Measurements from ENCODE around the gene WWOX.

WWOX gene

GRCh38 chr16:78224342-78224741 is 124.9 kb downstream of the WWOX start:
- no peaks in the 10 kb centered on the region for H3K36me3 ChIP-seq (ENCODE audit: control insufficient read depth in 2 of 2, insufficient read depth in 2 of 2, low read length in 2 of 2)
- H3K27ac ChIP-seq (ENCODE audit: low read length): no peak overlapping the region
- H3K4me3 ChIP-seq (ENCODE audit: low read length in 2 of 2): no peak overlapping the region
- H3K9ac ChIP-seq (ENCODE audit: low read length in 2 of 2): no peak overlapping the region
- H3K9me3 ChIP-seq (ENCODE audit: control insufficient read depth in 2 of 2, low read length in 2 of 2): no peaks in the 10 kb centered on the region
- H3K4me1 ChIP-seq (ENCODE audit: control insufficient read depth, insufficient read depth, low read length): no peaks in the 10 kb centered on the region
- H3K27me3 ChIP-seq (ENCODE audit: control insufficient read depth in 1 of 2, insufficient read depth in 2 of 2, low read length in 2 of 2): no peaks in the 10 kb centered on the region

GRCh38 chr16:78225919-78226318 is 126.5 kb downstream of the WWOX start:
- no peak overlapping the region for H3K4me3 ChIP-seq (ENCODE audit: low read length in 2 of 2)
- no peak overlapping the region for H3K9ac ChIP-seq (ENCODE audit: low read length in 2 of 2)
- H3K4me1 ChIP-seq (ENCODE audit: control insufficient read depth, insufficient read depth, low read length): no peaks in the 10 kb centered on the region
- H3K36me3 ChIP-seq (ENCODE audit: control insufficient read depth in 2 of 2, insufficient read depth in 2 of 2, low read length in 2 of 2): no peaks in the 10 kb centered on the region
- H3K9me3 ChIP-seq (ENCODE audit: control insufficient read depth in 2 of 2, low read length in 2 of 2): no peaks in the 10 kb centered on the region
- H3K27ac ChIP-seq (ENCODE audit: low read length): no peak overlapping the region
- no peaks in the 10 kb centered on the region for H3K27me3 ChIP-seq (ENCODE audit: control insufficient read depth in 1 of 2, insufficient read depth in 2 of 2, low read length in 2 of 2)

- Histone ChIP-seq H3K27ac (ENCODE audit: low read length) (no peak overlapping the region), H3K4me1 (ENCODE audit: control insufficient read depth, insufficient read depth, low read length) (no peaks in the 10 kb centered on the region), H3K4me3 (ENCODE audit: low read length in 2 of 2) (no peak overlapping the region), H3K27me3 (ENCODE audit: control insufficient read depth in 1 of 2, insufficient read depth in 2 of 2, low read length in 2 of 2) (no peaks in the 10 kb centered on the region), H3K9me3 (ENCODE audit: control insufficient read depth in 2 of 2, low read length in 2 of 2) (no peaks in the 10 kb centered on the region), H3K36me3 (ENCODE audit: control insufficient read depth in 2 of 2, insufficient read depth in 2 of 2, low read length in 2 of 2) (no peaks in the 10 kb centered on the region), H3K9ac (ENCODE audit: low read length in 2 of 2) (no peak overlapping the region)
These were observed 128.4 kb downstream of the WWOX start for GRCh38 chr16:78227855-78228254.

- H3K36me3 ChIP-seq (ENCODE audit: control insufficient read depth in 2 of 2, insufficient read depth in 2 of 2, low read length in 2 of 2): no peaks in the 10 kb centered on the region
- no peak overlapping the region for H3K27ac ChIP-seq (ENCODE audit: low read length)
- no peak overlapping the region for H3K9ac ChIP-seq (ENCODE audit: low read length in 2 of 2)
- no peaks in the 10 kb centered on the region for H3K27me3 ChIP-seq (ENCODE audit: control insufficient read depth in 1 of 2, insufficient read depth in 2 of 2, low read length in 2 of 2)
- H3K9me3 ChIP-seq (ENCODE audit: control insufficient read depth in 2 of 2, low read length in 2 of 2): no peaks in the 10 kb centered on the region
- no peak overlapping the region for H3K4me3 ChIP-seq (ENCODE audit: low read length in 2 of 2)
- no peaks in the 10 kb centered on the region for H3K4me1 ChIP-seq (ENCODE audit: control insufficient read depth, insufficient read depth, low read length)
These were observed 129.2 kb downstream of the WWOX start for GRCh38 chr16:78228704-78229103.

- H3K9me3 ChIP-seq (ENCODE audit: control insufficient read depth in 2 of 2, low read length in 2 of 2): no peaks in the 10 kb centered on the region
- no peak overlapping the region for H3K27ac ChIP-seq (ENCODE audit: low read length)
- H3K4me3 ChIP-seq (ENCODE audit: low read length in 2 of 2): no peak overlapping the region
- no peak overlapping the region for H3K9ac ChIP-seq (ENCODE audit: low read length in 2 of 2)
- no peaks in the 10 kb centered on the region for H3K4me1 ChIP-seq (ENCODE audit: control insufficient read depth, insufficient read depth, low read length)
- H3K36me3 ChIP-seq (ENCODE audit: control insufficient read depth in 2 of 2, insufficient read depth in 2 of 2, low read length in 2 of 2): no peaks in the 10 kb centered on the region
- H3K27me3 ChIP-seq (ENCODE audit: control insufficient read depth in 1 of 2, insufficient read depth in 2 of 2, low read length in 2 of 2): no peaks in the 10 kb centered on the region
These were observed 131.4 kb downstream of the WWOX start for GRCh38 chr16:78230832-78231231.

- Histone ChIP-seq H3K36me3 (ENCODE audit: control insufficient read depth in 2 of 2, insufficient read depth in 2 of 2, low read length in 2 of 2) (no peaks in the 10 kb centered on the region), H3K4me1 (ENCODE audit: control insufficient read depth, insufficient read depth, low read length) (no peaks in the 10 kb centered on the region), H3K9ac (ENCODE audit: low read length in 2 of 2) (no peak overlapping the region), H3K27me3 (ENCODE audit: control insufficient read depth in 1 of 2, insufficient read depth in 2 of 2, low read length in 2 of 2) (no peaks in the 10 kb centered on the region), H3K4me3 (ENCODE audit: low read length in 2 of 2) (no peak overlapping the region), H3K9me3 (ENCODE audit: control insufficient read depth in 2 of 2, low read length in 2 of 2) (no peaks in the 10 kb centered on the region), H3K27ac (ENCODE audit: low read length) (no peak overlapping the region)
These were observed 135.8 kb downstream of the WWOX start for GRCh38 chr16:78235168-78235800.

- no peaks in the 10 kb centered on the region for H3K9me3 ChIP-seq (ENCODE audit: control insufficient read depth in 2 of 2, low read length in 2 of 2)
- H3K4me3 ChIP-seq (ENCODE audit: low read length in 2 of 2): no peak overlapping the region
- H3K4me1 ChIP-seq (ENCODE audit: control insufficient read depth, insufficient read depth, low read length): no peaks in the 10 kb centered on the region
- H3K27me3 ChIP-seq (ENCODE audit: control insufficient read depth in 1 of 2, insufficient read depth in 2 of 2, low read length in 2 of 2): no peaks in the 10 kb centered on the region
- H3K9ac ChIP-seq (ENCODE audit: low read length in 2 of 2): no peak overlapping the region
- H3K36me3 ChIP-seq (ENCODE audit: control insufficient read depth in 2 of 2, insufficient read depth in 2 of 2, low read length in 2 of 2): no peaks in the 10 kb centered on the region
- H3K27ac ChIP-seq (ENCODE audit: low read length): no peak overlapping the region
These were observed 136.4 kb downstream of the WWOX start for GRCh38 chr16:78235876-78236275.

GRCh38 chr16:78237841-78238240 is 138.4 kb downstream of the WWOX start:
- Histone ChIP-seq H3K27me3 (ENCODE audit: control insufficient read depth in 1 of 2, insufficient read depth in 2 of 2, low read length in 2 of 2) (no peaks in the 10 kb centered on the region), H3K9ac (ENCODE audit: low read length in 2 of 2) (no peak overlapping the region), H3K36me3 (ENCODE audit: control insufficient read depth in 2 of 2, insufficient read depth in 2 of 2, low read length in 2 of 2) (no peaks in the 10 kb centered on the region), H3K27ac (ENCODE audit: low read length) (no peak overlapping the region), H3K4me3 (ENCODE audit: low read length in 2 of 2) (no peak overlapping the region), H3K9me3 (ENCODE audit: control insufficient read depth in 2 of 2, low read length in 2 of 2) (no peaks in the 10 kb centered on the region), H3K4me1 (ENCODE audit: control insufficient read depth, insufficient read depth, low read length) (no peaks in the 10 kb centered on the region)

- H3K27me3 ChIP-seq (ENCODE audit: control insufficient read depth in 1 of 2, insufficient read depth in 2 of 2, low read length in 2 of 2): no peaks in the 10 kb centered on the region
- H3K9ac ChIP-seq (ENCODE audit: low read length in 2 of 2): no peak overlapping the region
- no peaks in the 10 kb centered on the region for H3K9me3 ChIP-seq (ENCODE audit: control insufficient read depth in 2 of 2, low read length in 2 of 2)
- no peaks in the 10 kb centered on the region for H3K4me1 ChIP-seq (ENCODE audit: control insufficient read depth, insufficient read depth, low read length)
- no peaks in the 10 kb centered on the region for H3K36me3 ChIP-seq (ENCODE audit: control insufficient read depth in 2 of 2, insufficient read depth in 2 of 2, low read length in 2 of 2)
- no peak overlapping the region for H3K27ac ChIP-seq (ENCODE audit: low read length)
- H3K4me3 ChIP-seq (ENCODE audit: low read length in 2 of 2): no peak overlapping the region
These were observed 141.2 kb downstream of the WWOX start for GRCh38 chr16:78240459-78241222.

GRCh38 chr16:78242239-78242630 is 142.8 kb downstream of the WWOX start:
- Histone ChIP-seq H3K27me3 (ENCODE audit: control insufficient read depth in 1 of 2, insufficient read depth in 2 of 2, low read length in 2 of 2) (no peaks in the 10 kb centered on the region), H3K9me3 (ENCODE audit: control insufficient read depth in 2 of 2, low read length in 2 of 2) (no peaks in the 10 kb centered on the region), H3K9ac (ENCODE audit: low read length in 2 of 2) (no peak overlapping the region), H3K36me3 (ENCODE audit: control insufficient read depth in 2 of 2, insufficient read depth in 2 of 2, low read length in 2 of 2) (no peaks in the 10 kb centered on the region), H3K4me3 (ENCODE audit: low read length in 2 of 2) (no peak overlapping the region), H3K27ac (ENCODE audit: low read length) (no peak overlapping the region), H3K4me1 (ENCODE audit: control insufficient read depth, insufficient read depth, low read length) (no peaks in the 10 kb centered on the region)
